Retinal pigment epithelial cell (primary cell): ENCODE measurements around the gene RGPD5.
"Not testable (repeated sequence)": the region's sequence is repeated elsewhere in the genome, so short reads cannot be mapped to it uniquely, and the experiment has no call there.

ENCODE experiments used
- DNase-seq: peaks from one replicate; pipeline ENCODE4 v3.0.0-alpha.2; 2010; ENCODE audit warnings: low read depth
- H3K4me3 ChIP-seq: 2 replicates; pipeline ENCODE4 v1.5.1; 2011; ENCODE audit warnings: mild to moderate bottlenecking, low read length, control low read depth, moderate library complexity

The RGPD5 gene

GRCh38 chr2:109888414-109888813, 94.3 kb downstream of the RGPD5 start:
- H3K4me3 ChIP-seq, DNase-seq: not testable (repeated sequence)

- H3K4me3 ChIP-seq, DNase-seq: not testable (repeated sequence)
Measured at GRCh38 chr2:109889909-109890308, 95.8 kb downstream of the RGPD5 start.

GRCh38 chr2:109891024-109891423, 96.9 kb downstream of the RGPD5 start:
- not testable (repeated sequence) for DNase-seq, H3K4me3 ChIP-seq

- DNase-seq, H3K4me3 ChIP-seq: not testable (repeated sequence)
Measured at GRCh38 chr2:109893736-109894135, 99.6 kb downstream of the RGPD5 start.

GRCh38 chr2:109894141-109894540, 100.0 kb downstream of the RGPD5 start:
- not testable (repeated sequence) for DNase-seq, H3K4me3 ChIP-seq

GRCh38 chr2:109895090-109895869, 101.2 kb downstream of the RGPD5 start:
- not testable (repeated sequence) for DNase-seq, H3K4me3 ChIP-seq

GRCh38 chr2:109896212-109896611, 102.1 kb downstream of the RGPD5 start:
- H3K4me3 ChIP-seq, result not testable (repeated sequence)

GRCh38 chr2:109897769-109898461, 103.8 kb downstream of the RGPD5 start:
- DNase-seq, H3K4me3 ChIP-seq: not testable (repeated sequence)

More at GRCh38 chr2:109896212-109896611, 102.1 kb downstream of the RGPD5 start:
- DNase-seq, result not testable (repeated sequence)

GRCh38 chr2:109898462-109899336, 104.6 kb downstream of the RGPD5 start, which contains the start of gene LIMS3:
LIMS3 (plus strand) TSS chr2:109898688; CDS start chr2:109898729, 41 bp downstream.
- not testable (repeated sequence) for H3K4me3 ChIP-seq, DNase-seq

- not testable (repeated sequence) for DNase-seq, H3K4me3 ChIP-seq
Measured at GRCh38 chr2:109905796-109906195, 111.7 kb downstream of the RGPD5 start.
